Fibroblast of lung (primary cell): ENCODE results near the gene RARG.

Experiments
- CTCF ChIP-seq, 2 donors: IDR thresholded peaks in 1 of 2; conservative IDR thresholded peaks in 1 of 2; 1 replicate in 1 of 2; 2 replicates in 1 of 2; pipeline ENCODE4 v1.5.1; 2011 to 2012; ENCODE audit warnings: low read length in 2 of 2, control low read depth in 1 of 2, inconsistent platforms in 1 of 2, low read depth in 1 of 2, mild to moderate bottlenecking in 1 of 2
- EZH2 ChIP-seq: IDR thresholded peaks from 2 replicates; pipeline ENCODE4 v1.5.1; 2012; ENCODE audit warnings: low read length, control low read depth, mild to moderate bottlenecking; ENCODE audit errors: missing control alignments

GRCh38 chr12:53265783-53266182, 33.8 kb upstream of the RARG start:
- TF ChIP-seq CTCF (conservative IDR thresholded peaks at IDR 0.05 in 1 of 2, IDR thresholded peaks at IDR 0.05 in 1 of 2; ENCODE audit: low read depth in 1 of 2, low read length in 2 of 2) (no peak), EZH2 (no peak)
